B cell (primary cell): ENCODE measurements around the gene NINL. TPM values are rescaled to one million over a fixed set of nuclear protein-coding genes. Genes with fewer than 3 reads are reported as not detected.

Experiments
- ATAC-seq: fragments of 200-7000 bp; cut with Tn5 transposase; one replicate; pipeline ENCODE4 v1.10.0; 2021; ENCODE audit warnings: low read depth, mild to moderate bottlenecking, moderate number of reproducible peaks, moderate library complexity
- CTCF ChIA-PET: fragments of 350-600 bp; sonication (Branson Sonifier 250); formaldehyde crosslinking; loops from one replicate; lab custom pipeline; 2021; ENCODE audit warnings: antibody characterized with exemption, inconsistent platforms; lab: Charles Lee
- POLR2A ChIA-PET: fragments of 350-600 bp; sonication (Branson Sonifier 250); formaldehyde crosslinking; loops from one replicate; lab custom pipeline; 2021; ENCODE audit warnings: antibody characterized with exemption; lab: Charles Lee
- DNase-seq: peaks from one replicate; pipeline ENCODE4 v3.0.0; 2013
- H2AFZ ChIP-seq: 2 replicates; pipeline ENCODE4 v1.6.1; 2012; ENCODE audit warnings: mild to moderate bottlenecking, low read depth, low read length; ENCODE audit not compliant: insufficient read depth, poor library complexity, severe bottlenecking
- H3K27ac ChIP-seq, 2 donors: 1 replicate in 1 of 2; 2 replicates in 1 of 2; pipeline ENCODE4 v1.5.1; 2012 to 2013; ENCODE audit warnings: low read length in 2 of 2, mild to moderate bottlenecking in 2 of 2, moderate library complexity in 1 of 2
- H3K27me3 ChIP-seq, 4 experiments: fragments of 200-600 bp in 1 of 4; sonication (generic) in 1 of 4; replicated peaks in 1 of 4; 1 replicate in 2 of 4; 2 replicates in 2 of 4; pipeline versions ENCODE4 v1.6.1 to v1.7.0; 2013 to 2016; ENCODE audit warnings: low read length in 3 of 4, mild to moderate bottlenecking in 2 of 4, mixed read lengths in 1 of 4, moderate library complexity in 1 of 4; ENCODE audit not compliant: insufficient read depth in 4 of 4, control insufficient read depth in 3 of 4; ENCODE audit errors: control extremely low read depth in 1 of 4
- H3K36me3 ChIP-seq, 2 experiments: replicated peaks in 1 of 2; 1 replicate in 1 of 2; 2 replicates in 1 of 2; pipeline versions ENCODE4 v1.6.1 to v1.7.1; 2013; ENCODE audit warnings: low read length in 1 of 2; ENCODE audit not compliant: insufficient read depth in 2 of 2, control insufficient read depth in 1 of 2; ENCODE audit errors: control extremely low read depth in 1 of 2, extremely low read depth in 1 of 2
- H3K4me1 ChIP-seq, 2 donors: fragments of 200-600 bp in 1 of 2; sonication (generic) in 1 of 2; 1 replicate in 1 of 2; 2 replicates in 1 of 2; pipeline versions ENCODE4 v1.5.1 to v1.6.1; 2013 to 2017; ENCODE audit warnings: low read length in 2 of 2; ENCODE audit not compliant: control insufficient read depth in 2 of 2, insufficient read depth in 2 of 2
- H3K4me2 ChIP-seq: replicated peaks from 2 replicates; pipeline ENCODE3; 2012; ENCODE audit warnings: mild to moderate bottlenecking, low read depth, low read length; ENCODE audit not compliant: poor library complexity, severe bottlenecking
- H3K4me3 ChIP-seq, 5 experiments: fragments of 200-600 bp in 1 of 5; sonication (generic) in 1 of 5; 1 replicate in 3 of 5; 2 replicates in 2 of 5; pipeline versions ENCODE4 v1.5.1 to v1.7.0; 2011 to 2016; ENCODE audit warnings: low read length in 4 of 5, mild to moderate bottlenecking in 4 of 5, low read depth in 2 of 5, control low read depth in 1 of 5, moderate library complexity in 1 of 5; ENCODE audit not compliant: insufficient read depth in 1 of 5; ENCODE audit errors: control extremely low read depth in 1 of 5, extremely low read depth in 1 of 5
- H3K79me2 ChIP-seq: fragments of 200-600 bp; sonication (generic); one replicate; pipeline ENCODE4 v1.6.0; 2016; ENCODE audit warnings: low read length; ENCODE audit not compliant: control insufficient read depth, insufficient read depth
- H3K9ac ChIP-seq: fragments of 200-600 bp; sonication (generic); 2 replicates; pipeline ENCODE4 v1.6.1; 2017; ENCODE audit warnings: mild to moderate bottlenecking, low read length, moderate library complexity
- H3K9me3 ChIP-seq, 3 donors: one replicate each; pipeline versions ENCODE4 v1.6.1 to v1.7.1; 2013; ENCODE audit warnings: low read length in 2 of 3; ENCODE audit not compliant: control insufficient read depth in 2 of 3, insufficient read depth in 1 of 3; ENCODE audit errors: control extremely low read depth in 1 of 3
- H4K20me1 ChIP-seq: 2 replicates; pipeline ENCODE4 v1.6.0; 2012; ENCODE audit warnings: mild to moderate bottlenecking, low read length; ENCODE audit not compliant: insufficient read depth, control insufficient read depth, poor library complexity, severe bottlenecking
- H3K27ac Mint-ChIP-seq: one replicate; pipeline ENCODE4 v1.8.0; 2021; ENCODE audit warnings: mixed read lengths
- H3K27me3 Mint-ChIP-seq: one replicate; pipeline ENCODE4 v1.8.0; 2021; ENCODE audit warnings: mixed read lengths
- H3K4me1 Mint-ChIP-seq: one replicate; pipeline ENCODE4 v1.8.0; 2021; ENCODE audit warnings: mixed read lengths
- H3K4me3 Mint-ChIP-seq: one replicate; pipeline ENCODE4 v1.8.0; 2021; ENCODE audit warnings: mixed read lengths
- H3K9me3 Mint-ChIP-seq: one replicate; pipeline ENCODE4 v1.8.0; 2022; ENCODE audit warnings: mixed read lengths; ENCODE audit not compliant: insufficient read depth
- EZH2 ChIP-seq: IDR thresholded peaks from 2 replicates; pipeline ENCODE4 v1.6.1; 2012; ENCODE audit warnings: borderline replicate concordance, low read depth, mild to moderate bottlenecking, moderate library complexity, low read length; ENCODE audit not compliant: insufficient read depth, poor library complexity, severe bottlenecking
- WGBS: methylation state at CpG from one replicate; pipeline ENCODE4 v1.1.5; 2013; ENCODE audit warnings: missing lambda C conversion rate; ENCODE audit not compliant: insufficient coverage; 5-methylcytosine and 5-hydroxymethylcytosine counted together
- intact Hi-C: fragments of 100-400 bp; cut with micrococcal nuclease; formaldehyde crosslinking; loops from one replicate; pipeline ENCODE4 v1.10.0; 2022
- polyA plus RNA-seq: library from polyadenylated mRNA; depleted of rRNA; stranded (reverse); fragments of >200 nt; gene quantifications from 2 replicates; pipeline ENCODE4 v1.2.3, GENCODE V29; 2012
- total RNA-seq, 2 donors: library from RNA; stranded (reverse); fragments of 120-200 nt in 1 of 2; gene quantifications; 1 replicate in 1 of 2; 2 replicates in 1 of 2; pipeline versions ENCODE4 v1.2.3 to v1.2.4, GENCODE V29; 2013 to 2022
- TF ChIP-seq, protein P1 (sequence below): fragments of 200-600 bp; IDR thresholded peaks from one replicate; pipeline ENCODE4 v1.8.0; 2022; ENCODE audit warnings: antibody characterized with exemption, mild to moderate bottlenecking

NINL gene
- total and polyA plus RNA-seq, 2 donors (not counting 1 experiment from before 2014, with no cell fraction given): 1.8 to 5.5 TPM

DNA sequence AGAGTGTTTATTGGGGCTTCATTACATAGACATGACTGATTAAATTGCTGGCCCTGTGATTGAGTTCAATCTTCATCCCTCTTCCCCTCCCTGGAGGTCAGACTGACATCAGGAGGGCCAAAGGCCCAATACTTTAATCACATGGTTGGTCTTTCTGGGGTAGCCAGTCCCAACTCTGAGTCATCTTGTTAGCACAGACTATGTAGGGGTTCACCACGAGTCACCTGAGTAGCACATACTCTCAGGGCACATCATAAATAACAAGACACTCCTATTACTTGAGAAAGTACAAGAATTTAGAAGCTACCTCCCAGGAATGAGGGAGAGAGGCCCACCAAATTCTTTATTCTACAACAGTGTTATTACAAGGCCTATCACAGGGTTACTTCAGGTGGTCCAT, 166.6 kb downstream of the NINL start:
- ChIA-PET CTCF (no interaction called here), POLR2A (no interaction called here)
- TF ChIP-seq, protein P1, sequence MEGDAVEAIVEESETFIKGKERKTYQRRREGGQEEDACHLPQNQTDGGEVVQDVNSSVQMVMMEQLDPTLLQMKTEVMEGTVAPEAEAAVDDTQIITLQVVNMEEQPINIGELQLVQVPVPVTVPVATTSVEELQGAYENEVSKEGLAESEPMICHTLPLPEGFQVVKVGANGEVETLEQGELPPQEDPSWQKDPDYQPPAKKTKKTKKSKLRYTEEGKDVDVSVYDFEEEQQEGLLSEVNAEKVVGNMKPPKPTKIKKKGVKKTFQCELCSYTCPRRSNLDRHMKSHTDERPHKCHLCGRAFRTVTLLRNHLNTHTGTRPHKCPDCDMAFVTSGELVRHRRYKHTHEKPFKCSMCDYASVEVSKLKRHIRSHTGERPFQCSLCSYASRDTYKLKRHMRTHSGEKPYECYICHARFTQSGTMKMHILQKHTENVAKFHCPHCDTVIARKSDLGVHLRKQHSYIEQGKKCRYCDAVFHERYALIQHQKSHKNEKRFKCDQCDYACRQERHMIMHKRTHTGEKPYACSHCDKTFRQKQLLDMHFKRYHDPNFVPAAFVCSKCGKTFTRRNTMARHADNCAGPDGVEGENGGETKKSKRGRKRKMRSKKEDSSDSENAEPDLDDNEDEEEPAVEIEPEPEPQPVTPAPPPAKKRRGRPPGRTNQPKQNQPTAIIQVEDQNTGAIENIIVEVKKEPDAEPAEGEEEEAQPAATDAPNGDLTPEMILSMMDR: no peak
- TF ChIP-seq EZH2: no peak
- Histone ChIP-seq H3K4me1 (no peaks in the 10 kb centered on the region), H3K27ac (no peak overlapping the region), H3K4me2 (no peak overlapping the region), H2AFZ (no peak overlapping the region), H3K79me2 (no peaks in the 10 kb centered on the region), H4K20me1 (no peaks in the 10 kb centered on the region), H3K4me3 (no peak overlapping the region), H3K27me3 (no peaks in the 10 kb centered on the region), H3K9ac (no peak overlapping the region), H3K36me3 (no peaks in the 10 kb centered on the region), H3K9me3 (no peaks in the 10 kb centered on the region)
- DNase-seq (no peak), ATAC-seq (no peak)
- Mint-ChIP-seq H3K27me3 (no peaks in the 10 kb centered on the region), H3K4me1 (no peaks in the 10 kb centered on the region), H3K27ac (no peak overlapping the region), H3K4me3 (no peak overlapping the region), H3K9me3 (no peaks in the 10 kb centered on the region)
- intact Hi-C loops: no loop called here
- 80% methylated on average over 1 of the region's 1 CpG for WGBS

DNA sequence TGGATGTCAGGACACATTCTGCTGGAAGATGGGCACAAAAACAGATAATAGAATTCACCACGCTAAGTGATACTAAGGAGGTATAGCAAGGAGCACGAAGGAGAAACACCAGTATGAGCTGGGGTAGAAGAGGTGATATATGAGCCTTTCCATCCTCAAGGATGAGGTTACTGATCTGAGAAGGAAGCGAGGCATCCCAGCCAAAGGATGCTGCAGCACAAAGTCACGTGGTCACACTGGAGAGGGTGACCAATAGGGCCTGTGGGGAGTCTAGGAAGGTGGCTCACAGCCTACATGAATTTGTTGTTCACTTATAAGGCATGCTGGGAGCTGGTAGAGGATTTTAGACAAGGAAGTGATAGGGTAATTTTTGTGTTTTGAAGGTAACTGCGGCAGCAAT, 176.4 kb downstream of the NINL start:
- peaks cover 2% of the 10 kb centered on the region in 3 donors for H3K9me3 ChIP-seq
- H2AFZ ChIP-seq: no peak overlapping the region
- Mint-ChIP-seq H3K27ac (no peak overlapping the region), H3K4me1 (peaks cover 12% of the 10 kb centered on the region), H3K4me3 (peak overlapping the region; percentile 20), H3K9me3 (no peaks in the 10 kb centered on the region), H3K27me3 (no peaks in the 10 kb centered on the region)
- intact Hi-C loops: loop anchor here (5.0 kb wide), 1 partner anchor 162 kb away; the partner anchor contains the start of gene PYGB
- peaks cover 6% of the 10 kb centered on the region for H3K79me2 ChIP-seq
- no peak overlapping the region for H3K27ac ChIP-seq
- CTCF ChIA-PET: interaction anchor here (3.5 kb wide), 1 partner anchor 11 kb away, joined by 40 read pairs; no protein-coding TSS in a partner anchor
- H4K20me1 ChIP-seq: no peaks in the 10 kb centered on the region
- no peak overlapping the region for H3K4me3 ChIP-seq
- ATAC-seq (no peak), DNase-seq (no peak)
- POLR2A ChIA-PET: no interaction called here
- H3K36me3 ChIP-seq: no peaks in the 10 kb centered on the region
- no peaks in the 10 kb centered on the region for H3K27me3 ChIP-seq
- H3K4me2 ChIP-seq: no peak overlapping the region
- H3K4me1 ChIP-seq: peaks cover 5 to 6% of the 10 kb centered on the region in 2 donors
- no peak overlapping the region for H3K9ac ChIP-seq
- no peak for TF ChIP-seq EZH2
- TF ChIP-seq, protein P1: no peak
- 99% methylated on average over 4 of the region's 5 CpGs for WGBS
